ENCODE results near the gene SOX12.
A peak's percentile ranks its signal among the peaks of the same experiment; 100 is the strongest.
"Not testable (repeated sequence)": the region's sequence is repeated elsewhere in the genome, so short reads cannot be mapped to it uniquely, and the experiment has no call there.

Gene SOX12

DNA sequence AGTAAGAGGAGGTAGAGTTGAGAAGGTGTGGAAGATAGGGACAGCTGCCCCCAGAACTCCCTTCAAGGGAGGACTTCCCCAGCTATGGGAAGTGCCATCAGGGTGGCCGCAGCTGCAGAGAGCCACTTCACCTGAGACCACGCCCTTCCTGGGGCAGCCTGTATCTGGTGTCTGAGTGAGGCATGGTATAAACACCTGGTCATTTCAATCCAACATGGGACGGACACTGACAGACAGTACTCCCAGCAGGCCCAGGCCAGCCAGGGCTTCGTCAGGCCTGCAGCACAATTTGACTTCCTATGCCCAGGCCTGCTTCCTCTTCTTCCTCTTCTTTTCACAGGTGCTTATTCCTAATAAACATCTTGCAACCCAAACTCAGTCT lies 4.5 kb downstream of the SOX12 start:
- Histone ChIP-seq H3K27ac (no peak overlapping the region), H3K27me3 (replicated peaks) (no peaks in the 10 kb centered on the region), H3K36me3 (replicated peaks) (no peaks in the 10 kb centered on the region), H3K4me3 (ENCODE audit: low read depth, low read length) (no peak overlapping the region)
- TF ChIP-seq, protein P1, sequence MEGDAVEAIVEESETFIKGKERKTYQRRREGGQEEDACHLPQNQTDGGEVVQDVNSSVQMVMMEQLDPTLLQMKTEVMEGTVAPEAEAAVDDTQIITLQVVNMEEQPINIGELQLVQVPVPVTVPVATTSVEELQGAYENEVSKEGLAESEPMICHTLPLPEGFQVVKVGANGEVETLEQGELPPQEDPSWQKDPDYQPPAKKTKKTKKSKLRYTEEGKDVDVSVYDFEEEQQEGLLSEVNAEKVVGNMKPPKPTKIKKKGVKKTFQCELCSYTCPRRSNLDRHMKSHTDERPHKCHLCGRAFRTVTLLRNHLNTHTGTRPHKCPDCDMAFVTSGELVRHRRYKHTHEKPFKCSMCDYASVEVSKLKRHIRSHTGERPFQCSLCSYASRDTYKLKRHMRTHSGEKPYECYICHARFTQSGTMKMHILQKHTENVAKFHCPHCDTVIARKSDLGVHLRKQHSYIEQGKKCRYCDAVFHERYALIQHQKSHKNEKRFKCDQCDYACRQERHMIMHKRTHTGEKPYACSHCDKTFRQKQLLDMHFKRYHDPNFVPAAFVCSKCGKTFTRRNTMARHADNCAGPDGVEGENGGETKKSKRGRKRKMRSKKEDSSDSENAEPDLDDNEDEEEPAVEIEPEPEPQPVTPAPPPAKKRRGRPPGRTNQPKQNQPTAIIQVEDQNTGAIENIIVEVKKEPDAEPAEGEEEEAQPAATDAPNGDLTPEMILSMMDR (IDR thresholded peaks at IDR 0.05; ENCODE audit: low read depth, low read length, missing control alignments): no peak
- DNase-seq: no peak
- in situ Hi-C loops (cut with HindIII; ENCODE audit: low pct_ligation_motif_present, low sequenced_read_pairs): no loop called here

DNA sequence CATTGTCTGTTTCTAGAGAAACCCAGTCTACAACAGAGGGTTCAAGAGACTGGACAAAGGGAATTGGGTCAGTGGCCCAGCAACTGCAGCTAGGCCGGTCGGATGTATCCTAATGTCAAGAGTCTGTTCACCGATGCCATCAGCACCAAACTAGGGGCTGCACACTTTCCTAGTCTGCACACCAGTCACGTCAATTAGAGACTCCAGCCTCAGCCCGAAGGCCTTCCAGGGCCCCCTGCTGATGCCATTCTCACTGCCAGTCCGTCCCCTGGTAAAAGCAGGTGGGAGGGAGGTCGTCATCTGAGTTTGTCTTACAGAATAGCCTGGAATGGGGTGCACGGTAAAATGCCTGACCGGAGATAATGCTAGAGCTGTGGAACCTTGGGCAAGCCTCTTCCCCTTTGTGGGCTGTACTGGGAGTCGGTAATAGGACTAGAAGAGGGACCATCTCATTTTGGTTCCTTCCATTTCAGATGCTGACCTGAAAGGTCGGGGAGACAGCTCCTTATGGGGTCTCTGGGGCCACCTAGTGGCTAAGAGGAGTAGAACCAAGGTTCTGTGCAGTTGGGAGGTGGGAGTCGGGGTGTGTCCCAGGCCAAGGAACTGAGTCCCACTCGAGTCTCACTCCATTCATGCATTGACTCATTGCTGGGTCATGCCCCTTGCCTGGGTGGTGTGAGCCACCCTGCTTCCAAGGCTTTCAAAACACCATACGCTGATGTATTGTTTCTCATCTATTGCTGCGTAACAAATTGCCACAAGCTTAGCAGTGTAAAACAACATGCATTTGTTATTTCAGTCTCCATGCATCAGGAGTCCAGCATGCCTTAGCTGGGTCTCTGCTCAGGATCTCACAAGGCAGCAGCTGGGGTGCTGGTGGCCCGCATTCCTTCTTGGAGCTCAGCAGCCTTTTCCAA lies 5.1 kb downstream of the SOX12 start:
- DNase-seq: peak; percentile 52
- TF ChIP-seq, protein P1 (IDR thresholded peaks at IDR 0.05; ENCODE audit: low read depth, low read length, missing control alignments): peak; percentile 94
- Histone ChIP-seq H3K27ac (no peak overlapping the region), H3K4me3 (ENCODE audit: low read depth, low read length) (no peak overlapping the region), H3K27me3 (replicated peaks) (no peaks in the 10 kb centered on the region), H3K36me3 (replicated peaks) (no peaks in the 10 kb centered on the region)
- in situ Hi-C loops (cut with HindIII; ENCODE audit: low pct_ligation_motif_present, low sequenced_read_pairs): no loop called here

DNA sequence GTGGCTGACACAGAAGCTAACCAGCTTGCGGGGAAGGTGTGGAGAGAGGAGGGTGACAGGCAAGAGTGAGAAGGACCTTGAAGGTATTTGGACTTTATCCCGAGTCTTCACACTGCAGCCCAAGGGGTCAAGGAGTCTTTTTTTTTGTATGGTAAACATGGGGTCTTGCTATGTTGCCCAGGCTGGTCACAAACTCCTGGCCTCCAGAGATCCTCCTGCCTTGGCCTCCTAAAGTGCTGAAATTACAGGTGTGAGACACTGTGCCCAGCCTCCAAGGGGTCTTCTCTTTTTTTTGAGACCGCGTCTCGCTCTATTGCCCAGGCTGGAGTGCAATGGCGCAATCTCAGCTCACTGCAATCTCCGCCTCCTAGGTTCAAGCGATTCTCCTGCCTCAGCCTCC lies 9.2 kb downstream of the SOX12 start:
- in situ Hi-C loops (cut with HindIII; ENCODE audit: low pct_ligation_motif_present, low sequenced_read_pairs): no loop called here
- TF ChIP-seq, protein P1 (IDR thresholded peaks at IDR 0.05; ENCODE audit: low read depth, low read length, missing control alignments): no peak

DNA sequence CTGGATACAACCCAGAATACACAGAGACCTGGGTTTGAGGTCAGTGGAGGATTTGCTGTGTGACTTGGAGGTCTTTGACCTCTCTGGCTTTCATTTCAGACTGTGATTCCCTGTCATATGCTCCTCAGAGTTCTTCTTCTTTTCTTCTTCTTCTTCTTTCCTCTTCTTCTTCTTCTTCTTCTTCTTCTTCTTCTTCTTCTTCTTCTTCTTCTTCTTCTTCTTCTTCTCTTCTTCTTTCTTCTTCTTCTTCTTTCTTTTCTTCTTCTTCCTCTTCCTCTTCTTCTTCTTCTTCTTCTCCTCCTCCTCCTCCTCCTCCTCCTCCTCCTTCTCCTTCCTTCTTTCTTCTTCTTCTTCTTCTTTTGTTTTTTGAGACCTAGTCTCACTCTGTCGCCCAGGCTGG lies 10.7 kb downstream of the SOX12 start:
- DNase-seq; H3K4me3 ChIP-seq (ENCODE audit: low read depth, low read length); H3K36me3 ChIP-seq (replicated peaks); H3K27me3 ChIP-seq (replicated peaks); H3K27ac ChIP-seq; in situ Hi-C loops (cut with HindIII; ENCODE audit: low pct_ligation_motif_present, low sequenced_read_pairs): not testable (repeated sequence)

More for the DNA sequence above, 9.2 kb downstream of the SOX12 start:
- Histone ChIP-seq H3K36me3 (replicated peaks) (no peaks in the 10 kb centered on the region), H3K4me3 (ENCODE audit: low read depth, low read length) (no peak overlapping the region), H3K27ac (no peak overlapping the region), H3K27me3 (replicated peaks) (no peaks in the 10 kb centered on the region)
- no peak for DNase-seq

DNA sequence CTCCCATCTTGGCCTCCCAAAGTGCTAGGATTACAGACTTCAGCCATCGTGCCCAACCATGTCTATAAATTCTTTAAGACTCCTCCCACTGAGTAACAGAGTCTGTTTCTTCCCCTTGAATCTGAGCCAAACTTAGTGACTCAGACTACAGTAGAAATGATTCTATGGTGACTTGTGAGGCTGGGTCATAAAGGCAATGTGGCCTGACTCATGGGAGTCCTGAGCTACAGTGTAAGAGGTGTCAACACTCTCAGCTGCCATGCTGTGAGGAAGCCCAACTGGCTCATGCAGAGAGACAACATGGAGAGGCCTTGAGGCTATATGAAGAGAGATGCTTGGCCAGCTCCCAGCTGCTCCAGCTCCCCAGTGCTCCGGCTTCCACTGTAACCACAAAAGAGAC lies 16.3 kb downstream of the SOX12 start:
- H3K27me3 ChIP-seq (replicated peaks): no peaks in the 10 kb centered on the region
- H3K4me3 ChIP-seq (ENCODE audit: low read depth, low read length): no peak overlapping the region
- no peak overlapping the region for H3K27ac ChIP-seq
- in situ Hi-C loops (cut with HindIII; ENCODE audit: low pct_ligation_motif_present, low sequenced_read_pairs): no loop called here
- no peaks in the 10 kb centered on the region for H3K36me3 ChIP-seq (replicated peaks)
- TF ChIP-seq, protein P1 (IDR thresholded peaks at IDR 0.05; ENCODE audit: low read depth, low read length, missing control alignments): no peak
- peak; percentile 96 for DNase-seq

DNA sequence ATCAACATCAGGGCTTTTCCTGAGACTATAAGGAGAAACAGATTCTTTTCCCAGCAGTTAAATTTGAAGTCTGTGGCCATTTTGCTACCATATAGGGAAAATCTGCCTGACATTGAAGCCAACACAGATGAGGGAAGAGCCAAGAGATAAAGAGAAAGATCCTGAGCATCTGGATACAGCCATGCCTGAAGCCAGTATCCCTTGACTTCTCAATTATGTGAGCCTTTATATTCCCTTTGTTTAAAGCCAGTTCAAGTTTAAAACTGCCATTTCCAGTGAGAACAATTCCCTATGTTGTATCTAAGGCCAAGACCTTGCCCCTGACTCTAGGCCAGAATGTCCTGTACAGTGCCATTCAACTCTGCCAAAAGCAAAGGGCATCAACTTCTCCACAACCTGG lies 17.8 kb downstream of the SOX12 start:
- H3K27me3 ChIP-seq (replicated peaks): no peaks in the 10 kb centered on the region
- in situ Hi-C loops (cut with HindIII; ENCODE audit: low pct_ligation_motif_present, low sequenced_read_pairs): no loop called here
- H3K27ac ChIP-seq: no peak overlapping the region
- no peak overlapping the region for H3K4me3 ChIP-seq (ENCODE audit: low read depth, low read length)
- no peak for DNase-seq
- no peaks in the 10 kb centered on the region for H3K36me3 ChIP-seq (replicated peaks)
- TF ChIP-seq, protein P1 (IDR thresholded peaks at IDR 0.05; ENCODE audit: low read depth, low read length, missing control alignments): no peak
